Body of pancreas (tissue), 4 donors: ENCODE data around the gene TFCP2L1.

ENCODE experiments used
- CTCF ChIP-seq, 7 experiments: fragments of 450-650 bp in 4 of 7; fragments of 200-600 bp in 3 of 7; sonication (generic) in 3 of 7; IDR thresholded peaks; one replicate each; pipeline ENCODE4 v1.5.1; 2016 to 2019; ENCODE audit warnings: antibody characterized with exemption in 7 of 7
- POLR2A ChIP-seq, 3 donors: fragments of 450-650 bp; IDR thresholded peaks; one replicate each; pipeline ENCODE4 v1.6.1; 2016; ENCODE audit warnings: antibody characterized with exemption in 3 of 3, mild to moderate bottlenecking in 2 of 3

DNA sequence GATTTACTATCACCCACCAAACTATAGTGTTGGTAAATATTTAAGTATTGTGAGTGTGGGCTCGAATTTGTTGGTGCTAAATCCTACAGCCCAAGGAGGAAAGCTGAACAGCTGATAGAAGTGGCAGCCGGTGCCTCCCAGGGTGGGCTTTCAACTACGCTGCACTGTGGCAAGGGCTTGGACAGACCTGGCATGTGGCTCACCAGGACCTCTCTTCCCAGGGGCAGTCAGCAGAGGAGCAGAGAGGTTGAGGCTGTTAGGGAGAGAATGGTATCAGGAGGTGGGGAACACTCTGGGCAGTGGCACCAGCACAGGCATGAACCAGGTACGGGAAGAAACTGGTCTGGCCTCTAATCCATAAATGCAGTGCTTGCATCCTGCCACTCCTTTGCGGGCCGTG, 44.6 kb downstream of the TFCP2L1 start:
- TF ChIP-seq CTCF (IDR thresholded peaks at IDR 0.05) (no peak), POLR2A (IDR thresholded peaks at IDR 0.05) (no peak)
